GM12878 (cell line): Measurements from ENCODE around the gene STIL. TPM values are rescaled to one million over a fixed set of nuclear protein-coding genes. Genes with fewer than 3 reads are reported as not detected.

Source experiments
- BRCA1 ChIP-seq: IDR thresholded peaks from 2 replicates; pipeline ENCODE4 v1.6.1; 2011; ENCODE audit warnings: low read depth, low read length, improper control_type of control experiment
- NR2F1 ChIP-seq: fragments of 450-650 bp; conservative IDR thresholded peaks from 2 replicates; pipeline ENCODE4 v1.6.1; 2017; ENCODE audit warnings: mild to moderate bottlenecking
- POLR2A ChIP-seq: IDR thresholded peaks from 2 replicates; pipeline ENCODE4 v1.6.1; 2011; ENCODE audit warnings: low read depth, mild to moderate bottlenecking, low read length
- RCOR1 ChIP-seq: conservative IDR thresholded peaks from 2 replicates; pipeline ENCODE4 v1.6.1; 2012; ENCODE audit warnings: low read depth, low read length, improper control_type of control experiment
- RUNX3 ChIP-seq: IDR thresholded peaks from 2 replicates; pipeline ENCODE4 v1.6.1; 2012; ENCODE audit warnings: low read length, inconsistent platforms
- SIN3A ChIP-seq: IDR thresholded peaks from 2 replicates; pipeline ENCODE4 v1.6.1; 2012; ENCODE audit warnings: low read depth, low read length, improper control_type of control experiment
- SMAD1 ChIP-seq: fragments of 450-650 bp; IDR thresholded peaks from 2 replicates; pipeline ENCODE4 v1.6.1; 2018; ENCODE audit warnings: mild to moderate bottlenecking, low read depth; ENCODE audit not compliant: partially characterized antibody
- SP1 ChIP-seq: IDR thresholded peaks from one replicate; pipeline ENCODE4 v1.6.1; 2011; ENCODE audit warnings: low read depth, low read length
- YY1 ChIP-seq: IDR thresholded peaks from 2 replicates; pipeline ENCODE4 v1.6.1; 2011; ENCODE audit warnings: low read depth, mild to moderate bottlenecking, low read length
- ZSCAN29 ChIP-seq: fragments of 450-650 bp; IDR thresholded peaks from 2 replicates; pipeline ENCODE4 v1.6.1; 2017; ENCODE audit warnings: mild to moderate bottlenecking, moderate library complexity
- polyA plus RNA-seq, 11 experiments: library from polyadenylated mRNA; depleted of rRNA in 4 of 11; unstranded in 6 of 11; stranded (reverse) in 5 of 11; fragments of >200 nt; fragmentation: Nextera tagmentation in 4 of 11; fragmentation: Illumina TruSeq in 1 of 11; extraction: Ambion mirVana in 4 of 11; extraction: Trizol in 1 of 11; gene quantifications; 1 replicate in 1 of 11; 2 replicates in 10 of 11; pipeline versions ENCODE4 v1.2.1 to v1.2.3, GENCODE V29; 2011 to 2016; ENCODE audit warnings: inconsistent platforms in 2 of 11, missing spikeins in 2 of 11, low read depth in 1 of 11
- total RNA-seq, 4 experiments: library from RNA; depleted of rRNA in 3 of 4; stranded (reverse); fragments of >200 nt in 3 of 4; fragmentation: Illumina TruSeq in 1 of 4; extraction: Trizol in 1 of 4; gene quantifications; 2 replicates each; pipeline versions ENCODE4 v1.2.1 to v1.2.3, GENCODE V29; 2013 to 2021
- TF ChIP-seq, protein P1 (sequence below): IDR thresholded peaks from 2 replicates; pipeline ENCODE4 v1.6.1; 2012; ENCODE audit warnings: low read depth, low read length, improper control_type of control experiment
- TF ChIP-seq, protein P2 (sequence below): IDR thresholded peaks from 2 replicates; pipeline ENCODE4 v1.6.1; 2012; ENCODE audit warnings: low read depth, low read length, improper control_type of control experiment
- TF ChIP-seq, protein P3 (sequence below): fragments of 450-650 bp; IDR thresholded peaks from 2 replicates; pipeline ENCODE4 v1.6.1; 2018; ENCODE audit warnings: borderline replicate concordance, mild to moderate bottlenecking; ENCODE audit not compliant: partially characterized antibody
- TF ChIP-seq, protein P4 (sequence below): IDR thresholded peaks from 2 replicates; pipeline ENCODE4 v1.6.1; 2011; ENCODE audit warnings: low read depth, low read length, improper control_type of control experiment, borderline replicate concordance
- TF ChIP-seq, protein P5 (sequence below): fragments of 450-650 bp; IDR thresholded peaks from 2 replicates; pipeline ENCODE4 v1.6.1; 2017; ENCODE audit warnings: antibody characterized with exemption, mild to moderate bottlenecking, moderate library complexity
- TF ChIP-seq, protein P6 (sequence below): IDR thresholded peaks from 2 replicates; pipeline ENCODE4 v1.6.1; 2012; ENCODE audit warnings: low read depth, low read length, improper control_type of control experiment
- TF ChIP-seq, protein P7 (sequence below): fragments of 450-650 bp; formaldehyde crosslinking; IDR thresholded peaks from 2 replicates; pipeline ENCODE4 v1.4.0; 2020; ENCODE audit warnings: mild to moderate bottlenecking, moderate library complexity

Gene STIL
- total and polyA plus RNA-seq, 10 of the 15 experiments (the other 5 are each of a cell fraction or from before 2014, with no cell fraction given) = 6.0 to 35.1 (median 26.5) TPM

DNA sequence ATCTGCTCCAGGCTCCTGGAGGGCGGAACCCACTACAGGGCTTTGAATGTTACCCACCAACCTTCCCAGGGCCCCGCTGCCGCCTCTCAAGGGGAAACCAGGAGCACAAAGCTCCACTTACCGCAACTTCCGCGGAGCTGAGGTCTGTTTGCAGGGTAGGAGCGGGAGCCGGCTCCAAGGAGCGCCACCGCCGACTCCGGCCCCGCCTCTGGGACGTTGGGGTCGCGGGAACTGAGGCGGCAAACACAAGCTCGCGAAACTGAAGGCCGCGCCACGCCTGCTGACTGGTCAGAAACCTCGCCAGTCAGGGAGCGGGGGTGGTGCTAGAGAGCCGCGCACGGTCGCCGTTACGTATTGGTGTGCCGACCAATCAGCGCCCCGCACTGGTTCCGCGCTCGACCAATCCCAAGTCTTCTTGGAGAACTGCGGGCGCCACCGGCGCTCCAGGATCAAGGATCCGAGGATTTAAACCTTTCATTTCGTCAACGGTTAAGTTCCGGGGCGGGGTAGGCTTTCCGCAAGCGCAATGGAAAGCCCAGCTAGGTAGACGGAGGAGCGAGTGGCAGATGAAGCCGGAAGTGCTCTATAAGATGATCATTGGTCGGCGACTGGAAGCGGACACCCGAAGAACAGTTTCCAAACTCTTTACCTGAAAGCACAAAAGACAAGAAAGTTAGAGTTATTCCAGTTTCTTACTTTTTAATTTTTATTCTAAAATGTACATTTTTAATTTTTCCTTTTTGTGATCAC is at the start of gene STIL (continued):
- TF ChIP-seq, protein P1, sequence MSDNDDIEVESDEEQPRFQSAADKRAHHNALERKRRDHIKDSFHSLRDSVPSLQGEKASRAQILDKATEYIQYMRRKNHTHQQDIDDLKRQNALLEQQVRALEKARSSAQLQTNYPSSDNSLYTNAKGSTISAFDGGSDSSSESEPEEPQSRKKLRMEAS = 0 out of 2 replicates have a peak, but pooled peaks have one; percentile 25
- TF ChIP-seq SIN3A = peak; percentile 99
- TF ChIP-seq, protein P2, sequence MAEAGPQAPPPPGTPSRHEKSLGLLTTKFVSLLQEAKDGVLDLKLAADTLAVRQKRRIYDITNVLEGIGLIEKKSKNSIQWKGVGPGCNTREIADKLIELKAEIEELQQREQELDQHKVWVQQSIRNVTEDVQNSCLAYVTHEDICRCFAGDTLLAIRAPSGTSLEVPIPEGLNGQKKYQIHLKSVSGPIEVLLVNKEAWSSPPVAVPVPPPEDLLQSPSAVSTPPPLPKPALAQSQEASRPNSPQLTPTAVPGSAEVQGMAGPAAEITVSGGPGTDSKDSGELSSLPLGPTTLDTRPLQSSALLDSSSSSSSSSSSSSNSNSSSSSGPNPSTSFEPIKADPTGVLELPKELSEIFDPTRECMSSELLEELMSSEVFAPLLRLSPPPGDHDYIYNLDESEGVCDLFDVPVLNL = peak; percentile 100
- no peak for TF ChIP-seq ZSCAN29
- TF ChIP-seq RUNX3 = peak; percentile 16; the same call in 1 of the 2 replicates
- TF ChIP-seq, protein P3, sequence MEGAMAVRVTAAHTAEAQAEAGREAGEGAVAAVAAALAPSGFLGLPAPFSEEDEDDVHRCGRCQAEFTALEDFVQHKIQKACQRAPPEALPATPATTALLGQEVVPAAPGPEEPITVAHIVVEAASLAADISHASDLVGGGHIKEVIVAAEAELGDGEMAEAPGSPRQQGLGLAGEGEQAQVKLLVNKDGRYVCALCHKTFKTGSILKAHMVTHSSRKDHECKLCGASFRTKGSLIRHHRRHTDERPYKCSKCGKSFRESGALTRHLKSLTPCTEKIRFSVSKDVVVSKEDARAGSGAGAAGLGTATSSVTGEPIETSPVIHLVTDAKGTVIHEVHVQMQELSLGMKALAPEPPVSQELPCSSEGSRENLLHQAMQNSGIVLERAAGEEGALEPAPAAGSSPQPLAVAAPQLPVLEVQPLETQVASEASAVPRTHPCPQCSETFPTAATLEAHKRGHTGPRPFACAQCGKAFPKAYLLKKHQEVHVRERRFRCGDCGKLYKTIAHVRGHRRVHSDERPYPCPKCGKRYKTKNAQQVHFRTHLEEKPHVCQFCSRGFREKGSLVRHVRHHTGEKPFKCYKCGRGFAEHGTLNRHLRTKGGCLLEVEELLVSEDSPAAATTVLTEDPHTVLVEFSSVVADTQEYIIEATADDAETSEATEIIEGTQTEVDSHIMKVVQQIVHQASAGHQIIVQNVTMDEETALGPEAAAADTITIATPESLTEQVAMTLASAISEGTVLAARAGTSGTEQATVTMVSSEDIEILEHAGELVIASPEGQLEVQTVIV = peak; percentile 59
- peak; percentile 97 for TF ChIP-seq SP1
- TF ChIP-seq, protein P4, sequence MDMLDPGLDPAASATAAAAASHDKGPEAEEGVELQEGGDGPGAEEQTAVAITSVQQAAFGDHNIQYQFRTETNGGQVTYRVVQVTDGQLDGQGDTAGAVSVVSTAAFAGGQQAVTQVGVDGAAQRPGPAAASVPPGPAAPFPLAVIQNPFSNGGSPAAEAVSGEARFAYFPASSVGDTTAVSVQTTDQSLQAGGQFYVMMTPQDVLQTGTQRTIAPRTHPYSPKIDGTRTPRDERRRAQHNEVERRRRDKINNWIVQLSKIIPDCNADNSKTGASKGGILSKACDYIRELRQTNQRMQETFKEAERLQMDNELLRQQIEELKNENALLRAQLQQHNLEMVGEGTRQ = no peak
- TF ChIP-seq, protein P5, sequence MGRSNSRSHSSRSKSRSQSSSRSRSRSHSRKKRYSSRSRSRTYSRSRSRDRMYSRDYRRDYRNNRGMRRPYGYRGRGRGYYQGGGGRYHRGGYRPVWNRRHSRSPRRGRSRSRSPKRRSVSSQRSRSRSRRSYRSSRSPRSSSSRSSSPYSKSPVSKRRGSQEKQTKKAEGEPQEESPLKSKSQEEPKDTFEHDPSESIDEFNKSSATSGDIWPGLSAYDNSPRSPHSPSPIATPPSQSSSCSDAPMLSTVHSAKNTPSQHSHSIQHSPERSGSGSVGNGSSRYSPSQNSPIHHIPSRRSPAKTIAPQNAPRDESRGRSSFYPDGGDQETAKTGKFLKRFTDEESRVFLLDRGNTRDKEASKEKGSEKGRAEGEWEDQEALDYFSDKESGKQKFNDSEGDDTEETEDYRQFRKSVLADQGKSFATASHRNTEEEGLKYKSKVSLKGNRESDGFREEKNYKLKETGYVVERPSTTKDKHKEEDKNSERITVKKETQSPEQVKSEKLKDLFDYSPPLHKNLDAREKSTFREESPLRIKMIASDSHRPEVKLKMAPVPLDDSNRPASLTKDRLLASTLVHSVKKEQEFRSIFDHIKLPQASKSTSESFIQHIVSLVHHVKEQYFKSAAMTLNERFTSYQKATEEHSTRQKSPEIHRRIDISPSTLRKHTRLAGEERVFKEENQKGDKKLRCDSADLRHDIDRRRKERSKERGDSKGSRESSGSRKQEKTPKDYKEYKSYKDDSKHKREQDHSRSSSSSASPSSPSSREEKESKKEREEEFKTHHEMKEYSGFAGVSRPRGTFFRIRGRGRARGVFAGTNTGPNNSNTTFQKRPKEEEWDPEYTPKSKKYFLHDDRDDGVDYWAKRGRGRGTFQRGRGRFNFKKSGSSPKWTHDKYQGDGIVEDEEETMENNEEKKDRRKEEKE = no peak
- TF ChIP-seq NR2F1 = no peak
- no peak for TF ChIP-seq SMAD1
- TF ChIP-seq, protein P6, sequence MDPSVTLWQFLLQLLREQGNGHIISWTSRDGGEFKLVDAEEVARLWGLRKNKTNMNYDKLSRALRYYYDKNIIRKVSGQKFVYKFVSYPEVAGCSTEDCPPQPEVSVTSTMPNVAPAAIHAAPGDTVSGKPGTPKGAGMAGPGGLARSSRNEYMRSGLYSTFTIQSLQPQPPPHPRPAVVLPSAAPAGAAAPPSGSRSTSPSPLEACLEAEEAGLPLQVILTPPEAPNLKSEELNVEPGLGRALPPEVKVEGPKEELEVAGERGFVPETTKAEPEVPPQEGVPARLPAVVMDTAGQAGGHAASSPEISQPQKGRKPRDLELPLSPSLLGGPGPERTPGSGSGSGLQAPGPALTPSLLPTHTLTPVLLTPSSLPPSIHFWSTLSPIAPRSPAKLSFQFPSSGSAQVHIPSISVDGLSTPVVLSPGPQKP = peak; percentile 45
- peak; percentile 21; the same call in 1 of the 2 replicates for TF ChIP-seq BRCA1
- TF ChIP-seq RCOR1 = 0 out of 2 replicates have a peak, but pooled peaks have one; percentile 56
- TF ChIP-seq YY1 = peak; percentile 31
- TF ChIP-seq POLR2A = peak; percentile 89
- TF ChIP-seq, protein P7, sequence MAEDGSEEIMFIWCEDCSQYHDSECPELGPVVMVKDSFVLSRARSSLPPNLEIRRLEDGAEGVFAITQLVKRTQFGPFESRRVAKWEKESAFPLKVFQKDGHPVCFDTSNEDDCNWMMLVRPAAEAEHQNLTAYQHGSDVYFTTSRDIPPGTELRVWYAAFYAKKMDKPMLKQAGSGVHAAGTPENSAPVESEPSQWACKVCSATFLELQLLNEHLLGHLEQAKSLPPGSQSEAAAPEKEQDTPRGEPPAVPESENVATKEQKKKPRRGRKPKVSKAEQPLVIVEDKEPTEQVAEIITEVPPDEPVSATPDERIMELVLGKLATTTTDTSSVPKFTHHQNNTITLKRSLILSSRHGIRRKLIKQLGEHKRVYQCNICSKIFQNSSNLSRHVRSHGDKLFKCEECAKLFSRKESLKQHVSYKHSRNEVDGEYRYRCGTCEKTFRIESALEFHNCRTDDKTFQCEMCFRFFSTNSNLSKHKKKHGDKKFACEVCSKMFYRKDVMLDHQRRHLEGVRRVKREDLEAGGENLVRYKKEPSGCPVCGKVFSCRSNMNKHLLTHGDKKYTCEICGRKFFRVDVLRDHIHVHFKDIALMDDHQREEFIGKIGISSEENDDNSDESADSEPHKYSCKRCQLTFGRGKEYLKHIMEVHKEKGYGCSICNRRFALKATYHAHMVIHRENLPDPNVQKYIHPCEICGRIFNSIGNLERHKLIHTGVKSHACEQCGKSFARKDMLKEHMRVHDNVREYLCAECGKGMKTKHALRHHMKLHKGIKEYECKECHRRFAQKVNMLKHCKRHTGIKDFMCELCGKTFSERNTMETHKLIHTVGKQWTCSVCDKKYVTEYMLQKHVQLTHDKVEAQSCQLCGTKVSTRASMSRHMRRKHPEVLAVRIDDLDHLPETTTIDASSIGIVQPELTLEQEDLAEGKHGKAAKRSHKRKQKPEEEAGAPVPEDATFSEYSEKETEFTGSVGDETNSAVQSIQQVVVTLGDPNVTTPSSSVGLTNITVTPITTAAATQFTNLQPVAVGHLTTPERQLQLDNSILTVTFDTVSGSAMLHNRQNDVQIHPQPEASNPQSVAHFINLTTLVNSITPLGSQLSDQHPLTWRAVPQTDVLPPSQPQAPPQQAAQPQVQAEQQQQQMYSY (CRISPR knock-in tag) = no peak
